SK-N-SH (cell line): ENCODE data around the gene LRRC51. TPM values are rescaled to one million over a fixed set of nuclear protein-coding genes. Genes with fewer than 3 reads are reported as not detected.

Experiments
- CTCF ChIA-PET: fragments of 300-600, 350-600 bp; formaldehyde crosslinking; extraction: SDS; loops from one replicate; lab custom pipeline; 2021; lab: Yijun Ruan, JAX
- POLR2A ChIA-PET: fragments of 350-600 bp; sonication (Branson Sonifier 250); formaldehyde crosslinking; extraction: SDS; loops from one replicate; lab custom pipeline; 2020; ENCODE audit warnings: antibody characterized with exemption, inconsistent platforms; lab: Yijun Ruan, JAX
- DNase-seq: peaks from one replicate; pipeline ENCODE4 v3.0.0; 2012
- H2AFZ ChIP-seq: fragments of 200-600 bp; sonication (generic); 2 replicates; pipeline ENCODE4 v1.8.1; 2016; ENCODE audit warnings: antibody characterized with exemption, mild to moderate bottlenecking, low read depth
- H3F3A ChIP-seq: fragments of 200-600 bp; sonication (generic); replicated peaks from 2 replicates; pipeline ENCODE3; 2016; ENCODE audit warnings: antibody characterized with exemption, mild to moderate bottlenecking; ENCODE audit not compliant: insufficient read depth
- H3K27ac ChIP-seq, 2 experiments: fragments of 200-500 bp in 1 of 2; fragments of 200-600 bp in 1 of 2; sonication (Bioruptor generic) in 1 of 2; sonication (generic), shearing (Covaris generic) in 1 of 2; 2 replicates each; pipeline versions ENCODE4 v1.5.1 to v1.6.1; 2014 to 2016; ENCODE audit warnings: low read depth in 2 of 2, inconsistent platforms in 1 of 2, low read length in 1 of 2, mild to moderate bottlenecking in 1 of 2, mixed read lengths in 1 of 2
- H3K27me3 ChIP-seq: fragments of 200-600 bp; sonication (generic), shearing (Covaris generic); 2 replicates; pipeline ENCODE4 v1.6.1; 2016; ENCODE audit warnings: mixed run types; ENCODE audit not compliant: insufficient read depth
- H3K36me3 ChIP-seq, 2 experiments: fragments of 200-500 bp in 1 of 2; fragments of 200-600 bp in 1 of 2; sonication (Bioruptor generic) in 1 of 2; sonication (generic) in 1 of 2; replicated peaks in 1 of 2; 2 replicates each; pipeline versions ENCODE3 to v1.5.1; 2014 to 2016; ENCODE audit warnings: low read length in 1 of 2, mild to moderate bottlenecking in 1 of 2; ENCODE audit not compliant: insufficient read depth in 2 of 2, control insufficient read depth in 1 of 2
- H3K4me1 ChIP-seq, 2 experiments: fragments of 200-500 bp in 1 of 2; fragments of 200-600 bp in 1 of 2; sonication (Bioruptor generic) in 1 of 2; sonication (generic), shearing (Covaris generic) in 1 of 2; 2 replicates each; pipeline versions ENCODE4 v1.5.1 to v1.6.1; 2014 to 2016; ENCODE audit warnings: low read depth in 1 of 2, low read length in 1 of 2, mixed run types in 1 of 2; ENCODE audit not compliant: insufficient read depth in 2 of 2, control insufficient read depth in 1 of 2
- H3K4me2 ChIP-seq: fragments of 200-600 bp; sonication (generic), shearing (Covaris generic); 2 replicates; pipeline ENCODE4 v1.6.1; 2017; ENCODE audit warnings: mixed run types
- H3K4me3 ChIP-seq, 2 experiments: fragments of 200-500 bp in 1 of 2; fragments of 200-600 bp in 1 of 2; sonication (Bioruptor generic) in 1 of 2; sonication (generic), shearing (Covaris generic) in 1 of 2; 2 replicates each; pipeline versions ENCODE4 v1.5.1 to v1.8.1; 2014 to 2016; ENCODE audit warnings: low read depth in 2 of 2, inconsistent platforms in 1 of 2, low read length in 1 of 2, mild to moderate bottlenecking in 1 of 2, mixed read lengths in 1 of 2, moderate library complexity in 1 of 2
- H3K79me2 ChIP-seq: fragments of 200-600 bp; sonication (generic); 2 replicates; pipeline ENCODE4 v1.8.1; 2017; ENCODE audit warnings: mild to moderate bottlenecking; ENCODE audit not compliant: insufficient read depth
- H3K9ac ChIP-seq: fragments of 200-600 bp; sonication (generic); 2 replicates; pipeline ENCODE4 v1.6.1; 2017; ENCODE audit warnings: mixed run types
- H3K9me2 ChIP-seq: fragments of 200-600 bp; sonication (generic); 2 replicates; pipeline ENCODE4 v1.6.1; 2017; ENCODE audit warnings: mixed run types
- H3K9me3 ChIP-seq: fragments of 200-600 bp; sonication (generic); 2 replicates; pipeline ENCODE4 v1.6.1; 2017; ENCODE audit warnings: mixed run types, mild to moderate bottlenecking, moderate library complexity
- H4K20me1 ChIP-seq: fragments of 200-600 bp; sonication (generic); 2 replicates; pipeline ENCODE4 v1.6.1; 2017; ENCODE audit warnings: mild to moderate bottlenecking, mixed run types; ENCODE audit not compliant: insufficient read depth
- CTCF ChIP-seq: fragments of 200-600 bp; sonication (generic); IDR thresholded peaks from 2 replicates; pipeline ENCODE4 v1.6.1; 2017; ENCODE audit warnings: antibody characterized with exemption, mild to moderate bottlenecking, moderate library complexity
- EP300 ChIP-seq, 2 experiments: IDR thresholded peaks; 2 replicates each; pipeline versions ENCODE4 v1.4.0 to v1.6.1; 2012; ENCODE audit warnings: borderline replicate concordance in 1 of 2, low read depth in 1 of 2, low read length in 1 of 2
- EZH2phosphoT487 ChIP-seq: fragments of 200-600 bp; sonication (generic); IDR thresholded peaks from 2 replicates; pipeline ENCODE4 v1.6.1; 2017; ENCODE audit warnings: low read depth, mixed run types, mild to moderate bottlenecking, antibody characterized with exemption, moderate library complexity, borderline replicate concordance
- FOXJ3 ChIP-seq: sonication (generic); formaldehyde crosslinking; IDR thresholded peaks from 2 replicates; pipeline ENCODE4 v1.5.1; 2020; ENCODE audit warnings: mild to moderate bottlenecking, missing genetic modification reagents
- GABPA ChIP-seq: IDR thresholded peaks from 2 replicates; pipeline ENCODE4 v1.4.0; 2012; ENCODE audit warnings: low read depth, mild to moderate bottlenecking
- IRF3 ChIP-seq: fragments of 150-350 bp; IDR thresholded peaks from 2 replicates; pipeline ENCODE4 v1.6.1; 2016; ENCODE audit warnings: mild to moderate bottlenecking, low read depth, low read length
- JUND ChIP-seq: IDR thresholded peaks from 2 replicates; pipeline ENCODE4 v1.4.0; 2012
- MEF2A ChIP-seq: IDR thresholded peaks from 2 replicates; pipeline ENCODE4 v1.4.0; 2012; ENCODE audit warnings: low read depth, borderline replicate concordance
- MXI1 ChIP-seq: IDR thresholded peaks from 2 replicates; pipeline ENCODE4 v1.6.1; 2012; ENCODE audit warnings: mild to moderate bottlenecking, low read depth, low read length, improper control_type of control experiment
- PBX3 ChIP-seq: IDR thresholded peaks from 2 replicates; pipeline ENCODE4; 2012
- RCOR1 ChIP-seq: fragments of 150-350 bp; IDR thresholded peaks from 2 replicates; pipeline ENCODE4 v1.6.1; 2017; ENCODE audit warnings: antibody characterized with exemption, low read length
- REST ChIP-seq: IDR thresholded peaks from 2 replicates; pipeline ENCODE4 v1.6.1; 2012; ENCODE audit warnings: mild to moderate bottlenecking, low read depth, low read length, moderate library complexity
- RXRA ChIP-seq: IDR thresholded peaks from 2 replicates; pipeline ENCODE4 v1.4.0; 2012; ENCODE audit warnings: low read depth, mild to moderate bottlenecking, borderline replicate concordance
- SIN3A ChIP-seq: IDR thresholded peaks from 2 replicates; pipeline ENCODE4 v1.6.1; 2012; ENCODE audit warnings: low read depth, mild to moderate bottlenecking, low read length, moderate library complexity, borderline replicate concordance
- SMC3 ChIP-seq: IDR thresholded peaks from 2 replicates; pipeline ENCODE4 v1.6.1; 2012; ENCODE audit warnings: low read depth, low read length, improper control_type of control experiment
- TCF12 ChIP-seq: IDR thresholded peaks from 2 replicates; pipeline ENCODE4 v1.4.0; 2012
- YY1 ChIP-seq: IDR thresholded peaks from 2 replicates; pipeline ENCODE4 v1.4.0; 2012; ENCODE audit warnings: low read depth, mild to moderate bottlenecking
- WGBS: methylation state at CpG from one replicate; pipeline ENCODE4 v1.1.6; 2017; ENCODE audit warnings: low lambda C conversion rate; 5-methylcytosine and 5-hydroxymethylcytosine counted together
- polyA plus RNA-seq, 3 experiments: library from polyadenylated mRNA; depleted of rRNA; stranded (reverse); fragments of >200 nt; gene quantifications; 2 replicates each; pipeline ENCODE4 v1.2.3, GENCODE V29; 2012

The LRRC51 gene
- polyA plus RNA-seq, 1 of the 3 experiments (the other 2 are of a cell fraction), result 7.3 TPM

GRCh38 chr11:72135891-72136683 lies 55.4 kb downstream of the LRRC51 start:
- H3K9ac ChIP-seq, result no peak overlapping the region
- no peak overlapping the region for H3K4me2 ChIP-seq
- no peaks in the 10 kb centered on the region for H3K9me2 ChIP-seq
- H3K4me3 ChIP-seq, result no peak overlapping the region
- H4K20me1 ChIP-seq, result no peaks in the 10 kb centered on the region
- H3K36me3 ChIP-seq, result no peaks in the 10 kb centered on the region
- H3K4me1 ChIP-seq, result no peaks in the 10 kb centered on the region
- no peak for TF ChIP-seq MEF2A
- no peak for TF ChIP-seq MXI1
- no peak for TF ChIP-seq JUND
- TF ChIP-seq IRF3, result no peak
- TF ChIP-seq EP300 (IDR thresholded peaks at IDR 0.05; ENCODE audit: borderline replicate concordance in 1 of 2, low read depth in 1 of 2, low read length in 1 of 2), result no peak
- no peak for TF ChIP-seq YY1
- no peak for TF ChIP-seq RCOR1
- TF ChIP-seq PBX3, result no peak
- no peak for TF ChIP-seq TCF12
- no peak for TF ChIP-seq EZH2phosphoT487
- no peak for TF ChIP-seq RXRA
- no peak for TF ChIP-seq CTCF
- TF ChIP-seq SIN3A, result no peak
- TF ChIP-seq GABPA, result no peak
- TF ChIP-seq FOXJ3 (CRISPR knock-in tag), result no peak
- TF ChIP-seq REST, result no peak
- TF ChIP-seq SMC3, result no peak
- H3K9me3 ChIP-seq, result no peaks in the 10 kb centered on the region
- no peak for DNase-seq
- 79% methylated on average over 13 of the region's 14 CpGs for WGBS
- no peaks in the 10 kb centered on the region for H3K79me2 ChIP-seq
- H3F3A ChIP-seq, result no peaks in the 10 kb centered on the region
- H3K27me3 ChIP-seq, result 0 out of 2 replicates have a peak, but pooled peaks cover 4% of the 10 kb centered on the region
- POLR2A ChIA-PET, result no interaction called here
- H3K27ac ChIP-seq, result no peak overlapping the region
- no peak overlapping the region for H2AFZ ChIP-seq
- CTCF ChIA-PET, result interaction anchor here (1.1 kb wide), 1 partner anchor 8 kb away, joined by 4 read pairs; no protein-coding TSS in a partner anchor
